K562 (cell line): ENCODE measurements around the gene MMP17. TPM values are rescaled to one million over a fixed set of nuclear protein-coding genes. Genes with fewer than 3 reads are reported as not detected.

Experiments used
- ARID3A ChIP-seq: IDR thresholded peaks from 2 replicates; pipeline ENCODE4 v1.6.1; 2012; ENCODE audit warnings: low read depth, low read length, improper control_type of control experiment, borderline replicate concordance
- ARNT ChIP-seq, 2 experiments: fragments of 450-650 bp; IDR thresholded peaks; 2 replicates each; pipeline ENCODE4 v1.6.1; 2016; ENCODE audit warnings: mild to moderate bottlenecking in 1 of 2
- BACH1 ChIP-seq: fragments of 200-800 bp; sonication (Bioruptor generic); IDR thresholded peaks from 2 replicates; pipeline ENCODE4 v1.6.1; 2016; ENCODE audit warnings: missing genetic modification characterization, missing compliant biosample characterization
- ELK3 ChIP-seq: fragments of 450-650 bp; formaldehyde crosslinking; IDR thresholded peaks from 2 replicates; pipeline ENCODE4 v1.4.0; 2020; ENCODE audit warnings: mild to moderate bottlenecking
- GTF2F1 ChIP-seq: IDR thresholded peaks from 2 replicates; pipeline ENCODE4 v1.6.1; 2011; ENCODE audit warnings: low read depth, low read length, improper control_type of control experiment
- HDAC3 ChIP-seq: fragments of 450-650 bp; IDR thresholded peaks from 2 replicates; pipeline ENCODE4 v1.6.1; 2018; ENCODE audit warnings: borderline replicate concordance, mild to moderate bottlenecking, moderate library complexity; ENCODE audit not compliant: partially characterized antibody
- HMGN3 ChIP-seq: IDR thresholded peaks from 2 replicates; pipeline ENCODE4 v1.6.1; 2011; ENCODE audit warnings: borderline replicate concordance, low read depth, mild to moderate bottlenecking, mixed read lengths, low read length; ENCODE audit not compliant: insufficient read length; ENCODE audit errors: extremely low read depth
- ILF3 ChIP-seq: fragments of 450-650 bp; IDR thresholded peaks from 2 replicates; pipeline ENCODE4 v1.6.1; 2018; ENCODE audit warnings: antibody characterized with exemption, mild to moderate bottlenecking, moderate library complexity, borderline replicate concordance
- PHF20 ChIP-seq: fragments of 450-650 bp; IDR thresholded peaks from 2 replicates; pipeline ENCODE4 v1.6.1; 2018; ENCODE audit not compliant: partially characterized antibody
- PHF8 ChIP-seq: fragments of 200-600 bp; sonication (generic); IDR thresholded peaks from 2 replicates; pipeline ENCODE4 v1.6.1; 2012; ENCODE audit warnings: mixed run types, mild to moderate bottlenecking, inconsistent platforms, low read length, moderate library complexity, borderline replicate concordance
- RAD51 ChIP-seq: fragments of 450-650 bp; IDR thresholded peaks from 2 replicates; pipeline ENCODE4 v1.7.1; 2016; ENCODE audit warnings: low read depth, mild to moderate bottlenecking, borderline replicate concordance
- TAF9B ChIP-seq: fragments of 450-650 bp; IDR thresholded peaks from 2 replicates; pipeline ENCODE4 v1.6.1; 2018; ENCODE audit warnings: mild to moderate bottlenecking; ENCODE audit not compliant: partially characterized antibody
- TRIM28 ChIP-seq: fragments of 450-650 bp; IDR thresholded peaks from 2 replicates; pipeline ENCODE4 v1.6.1; 2017
- VEZF1 ChIP-seq: fragments of 200-800 bp; sonication (Bioruptor generic); IDR thresholded peaks from 2 replicates; pipeline ENCODE4 v1.6.1; 2017; ENCODE audit warnings: missing genetic modification characterization, missing compliant biosample characterization
- ZNF217 ChIP-seq: sonication (generic); formaldehyde crosslinking; IDR thresholded peaks from 2 replicates; pipeline ENCODE4 v1.8.0; 2022; ENCODE audit warnings: mild to moderate bottlenecking, missing genetic modification reagents
- ZNF41 ChIP-seq: fragments of 250-450 bp; sonication (Bioruptor Pico); conservative IDR thresholded peaks from 2 replicates; pipeline ENCODE4 v1.4.0; 2020; ENCODE audit warnings: mild to moderate bottlenecking
- ZNF511 ChIP-seq: sonication (generic); formaldehyde crosslinking; IDR thresholded peaks from 2 replicates; pipeline ENCODE4 v1.8.0; 2022; ENCODE audit warnings: mild to moderate bottlenecking, missing genetic modification reagents
- polyA plus RNA-seq, 8 experiments: library from polyadenylated mRNA; depleted of rRNA in 4 of 8; stranded (reverse) in 5 of 8; unstranded in 3 of 8; fragments of >200 nt; fragmentation: Nextera tagmentation in 2 of 8; fragmentation: Illumina TruSeq in 1 of 8; extraction: Ambion mirVana in 2 of 8; extraction: Trizol in 1 of 8; gene quantifications; 2 replicates each; pipeline versions ENCODE4 v1.2.1 to v1.2.3, GENCODE V29; 2011 to 2014; ENCODE audit warnings: inconsistent platforms in 1 of 8, missing spikeins in 1 of 8
- total RNA-seq, 7 experiments: library from RNA; depleted of rRNA in 6 of 7; stranded (reverse); fragments of >200 nt in 6 of 7; fragmentation: Illumina TruSeq in 2 of 7; extraction: Trizol in 2 of 7; gene quantifications; 2 replicates each; pipeline versions ENCODE4 v1.2.1 to v1.2.3, GENCODE V29; 2011 to 2021; ENCODE audit warnings: low replicate concordance in 1 of 7
- TF ChIP-seq, protein P1 (sequence below): fragments of 450-650 bp; IDR thresholded peaks from 2 replicates; pipeline ENCODE4 v1.7.0; 2016; ENCODE audit warnings: borderline replicate concordance
- TF ChIP-seq, protein P2 (sequence below): IDR thresholded peaks from 2 replicates; pipeline ENCODE4 v1.6.1; 2016; ENCODE audit warnings: missing genetic modification characterization, missing compliant biosample characterization

Gene MMP17
- total and polyA plus RNA-seq, 9 of the 15 experiments (the other 6 are each of a cell fraction or from before 2014, with no cell fraction given), result 1.1 to 21.2 (median 17.1) TPM; not detected in 2

- TF ChIP-seq ARNT (IDR thresholded peaks at IDR 0.05) (no peak; a peak in 1 of 4 replicates), TRIM28 (peak; percentile 70; the same call in 1 of the 2 replicates), ZNF217 (CRISPR knock-in tag) (no peak), BACH1 (tag) (peak; percentile 88), HDAC3 (peak; percentile 6), PHF8 (peak; percentile 54; the same call in 1 of the 2 replicates), ILF3 (no peak), GTF2F1 (no peak), HMGN3 (peak; percentile 83), ARID3A (no peak; the same call in 1 of the 2 replicates), PHF20 (no peak), ZNF41 (CRISPR knock-in tag) (no peak), VEZF1 (no peak; the same call in none of the 2 replicates), RAD51 (peak; percentile 23; the same call in 1 of the 2 replicates), ZNF511 (CRISPR knock-in tag) (no peak), ELK3 (CRISPR knock-in tag) (no peak), TAF9B (peak; percentile 83)
- TF ChIP-seq, protein P1, sequence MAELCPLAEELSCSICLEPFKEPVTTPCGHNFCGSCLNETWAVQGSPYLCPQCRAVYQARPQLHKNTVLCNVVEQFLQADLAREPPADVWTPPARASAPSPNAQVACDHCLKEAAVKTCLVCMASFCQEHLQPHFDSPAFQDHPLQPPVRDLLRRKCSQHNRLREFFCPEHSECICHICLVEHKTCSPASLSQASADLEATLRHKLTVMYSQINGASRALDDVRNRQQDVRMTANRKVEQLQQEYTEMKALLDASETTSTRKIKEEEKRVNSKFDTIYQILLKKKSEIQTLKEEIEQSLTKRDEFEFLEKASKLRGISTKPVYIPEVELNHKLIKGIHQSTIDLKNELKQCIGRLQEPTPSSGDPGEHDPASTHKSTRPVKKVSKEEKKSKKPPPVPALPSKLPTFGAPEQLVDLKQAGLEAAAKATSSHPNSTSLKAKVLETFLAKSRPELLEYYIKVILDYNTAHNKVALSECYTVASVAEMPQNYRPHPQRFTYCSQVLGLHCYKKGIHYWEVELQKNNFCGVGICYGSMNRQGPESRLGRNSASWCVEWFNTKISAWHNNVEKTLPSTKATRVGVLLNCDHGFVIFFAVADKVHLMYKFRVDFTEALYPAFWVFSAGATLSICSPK, result no peak
- TF ChIP-seq, protein P2, sequence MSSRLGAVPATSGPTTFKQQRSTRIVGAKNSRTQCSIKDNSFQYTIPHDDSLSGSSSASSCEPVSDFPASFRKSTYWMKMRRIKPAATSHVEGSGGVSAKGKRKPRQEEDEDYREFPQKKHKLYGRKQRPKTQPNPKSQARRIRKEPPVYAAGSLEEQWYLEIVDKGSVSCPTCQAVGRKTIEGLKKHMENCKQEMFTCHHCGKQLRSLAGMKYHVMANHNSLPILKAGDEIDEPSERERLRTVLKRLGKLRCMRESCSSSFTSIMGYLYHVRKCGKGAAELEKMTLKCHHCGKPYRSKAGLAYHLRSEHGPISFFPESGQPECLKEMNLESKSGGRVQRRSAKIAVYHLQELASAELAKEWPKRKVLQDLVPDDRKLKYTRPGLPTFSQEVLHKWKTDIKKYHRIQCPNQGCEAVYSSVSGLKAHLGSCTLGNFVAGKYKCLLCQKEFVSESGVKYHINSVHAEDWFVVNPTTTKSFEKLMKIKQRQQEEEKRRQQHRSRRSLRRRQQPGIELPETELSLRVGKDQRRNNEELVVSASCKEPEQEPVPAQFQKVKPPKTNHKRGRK, result peak; percentile 75
Observed at GRCh38 chr12:131860472-131861260, 32.5 kb downstream of the MMP17 start (continued).
